Neuron (in vitro differentiated cells): ENCODE data around the gene TUBGCP6.
"Not testable (repeated sequence)": the region's sequence is repeated elsewhere in the genome, so short reads cannot be mapped to it uniquely, and the experiment has no call there.

Source experiments
- H2AFZ ChIP-seq: one replicate; pipeline ENCODE4 v1.6.1; 2013; ENCODE audit warnings: low read depth, mild to moderate bottlenecking, inconsistent platforms, low read length, moderate library complexity
- H3K27me3 ChIP-seq: one replicate; pipeline ENCODE4 v1.6.1; 2013; ENCODE audit warnings: low read length; ENCODE audit not compliant: insufficient read depth
- H3K36me3 ChIP-seq: one replicate; pipeline ENCODE4 v1.6.1; 2013; ENCODE audit warnings: low read length; ENCODE audit not compliant: insufficient read depth
- H3K4me1 ChIP-seq: one replicate; pipeline ENCODE4 v1.6.1; 2013; ENCODE audit warnings: low read length; ENCODE audit not compliant: insufficient read depth
- H3K4me3 ChIP-seq: 2 replicates; pipeline ENCODE4 v1.5.1; 2013; ENCODE audit warnings: mild to moderate bottlenecking, low read length, moderate library complexity
- H3K9me3 ChIP-seq: one replicate; pipeline ENCODE4 v1.6.1; 2013; ENCODE audit warnings: low read length

Gene TUBGCP6

GRCh38 chr22:50274311-50274710 lies 29.5 kb upstream of the TUBGCP6 start:
- Histone ChIP-seq H3K4me1 (peaks cover 36% of the 10 kb centered on the region), H3K4me3 (no peak overlapping the region), H3K27me3 (no peaks in the 10 kb centered on the region), H3K9me3 (peaks cover 2% of the 10 kb centered on the region), H3K36me3 (peaks cover 41% of the 10 kb centered on the region), H2AFZ (no peak overlapping the region)

- H3K9me3 ChIP-seq, H2AFZ ChIP-seq, H3K27me3 ChIP-seq, H3K4me3 ChIP-seq: not testable (repeated sequence)
- Histone ChIP-seq H3K4me1 (peaks cover 37% of the 10 kb centered on the region), H3K36me3 (peaks cover 36% of the 10 kb centered on the region)
Observed at GRCh38 chr22:50273781-50274180, 29.0 kb upstream of the TUBGCP6 start.

- H3K36me3 ChIP-seq: peaks cover 32% of the 10 kb centered on the region
- H3K27me3 ChIP-seq, H3K9me3 ChIP-seq, H3K4me3 ChIP-seq, H2AFZ ChIP-seq: not testable (repeated sequence)
- H3K4me1 ChIP-seq: peaks cover 37% of the 10 kb centered on the region
Observed at GRCh38 chr22:50273352-50273751, 28.5 kb upstream of the TUBGCP6 start.

- peaks cover 5% of the 10 kb centered on the region for H3K9me3 ChIP-seq
- no peak overlapping the region for H2AFZ ChIP-seq
- peaks cover 21% of the 10 kb centered on the region for H3K36me3 ChIP-seq
- H3K4me3 ChIP-seq: peak overlapping the region; percentile 31
- H3K27me3 ChIP-seq: no peaks in the 10 kb centered on the region
- peaks cover 37% of the 10 kb centered on the region for H3K4me1 ChIP-seq
Observed at GRCh38 chr22:50272044-50272802, 27.4 kb upstream of the TUBGCP6 start.

GRCh38 chr22:50271519-50271970 lies 26.7 kb upstream of the TUBGCP6 start:
- Histone ChIP-seq H3K4me3 (peak overlapping the region; percentile 58), H2AFZ (no peak overlapping the region), H3K9me3 (peaks cover 9% of the 10 kb centered on the region), H3K36me3 (peaks cover 20% of the 10 kb centered on the region), H3K4me1 (peaks cover 37% of the 10 kb centered on the region), H3K27me3 (no peaks in the 10 kb centered on the region)

- H3K9me3 ChIP-seq: peaks cover 6% of the 10 kb centered on the region
- peak overlapping the region; percentile 58 for H3K4me3 ChIP-seq
- no peak overlapping the region for H2AFZ ChIP-seq
- peaks cover 19% of the 10 kb centered on the region for H3K36me3 ChIP-seq
- no peaks in the 10 kb centered on the region for H3K27me3 ChIP-seq
- peaks cover 37% of the 10 kb centered on the region for H3K4me1 ChIP-seq
Observed at GRCh38 chr22:50270666-50271394, 26.0 kb upstream of the TUBGCP6 start.

GRCh38 chr22:50269970-50270665 lies 25.3 kb upstream of the TUBGCP6 start, which contains the start of gene MAPK11:
Gene MAPK11 (minus strand): TSS chr22:50270380. CDS start chr22:50270292, 88 bp downstream.
- H3K4me1 ChIP-seq: peaks cover 35% of the 10 kb centered on the region
- peak within 1 kb of the TSS; percentile 33 for H2AFZ ChIP-seq
- H3K27me3 ChIP-seq: no peaks in the 10 kb centered on the region

GRCh38 chr22:50269573-50269969 lies 24.7 kb upstream of the TUBGCP6 start:
- Histone ChIP-seq H3K9me3 (peaks cover 6% of the 10 kb centered on the region), H3K36me3 (peaks cover 11% of the 10 kb centered on the region), H3K4me3 (peak overlapping the region; percentile 58), H3K27me3 (no peaks in the 10 kb centered on the region), H2AFZ (peak overlapping the region; percentile 33), H3K4me1 (peaks cover 33% of the 10 kb centered on the region)

More at GRCh38 chr22:50269970-50270665, 25.3 kb upstream of the TUBGCP6 start, which contains the start of gene MAPK11:
- H3K4me3 ChIP-seq: peak within 1 kb of the TSS; percentile 58
- H3K36me3 ChIP-seq: peaks cover 12% of the 10 kb centered on the region
- H3K9me3 ChIP-seq: peaks cover 6% of the 10 kb centered on the region

GRCh38 chr22:50268655-50269113 lies 23.9 kb upstream of the TUBGCP6 start:
- peaks cover 15% of the 10 kb centered on the region for H3K36me3 ChIP-seq
- H2AFZ ChIP-seq: no peak overlapping the region
- H3K4me3 ChIP-seq: no peak overlapping the region
- no peaks in the 10 kb centered on the region for H3K27me3 ChIP-seq
- H3K9me3 ChIP-seq: peaks cover 6% of the 10 kb centered on the region
- peaks cover 28% of the 10 kb centered on the region for H3K4me1 ChIP-seq

GRCh38 chr22:50267591-50268390 lies 23.0 kb upstream of the TUBGCP6 start:
- peaks cover 30% of the 10 kb centered on the region for H3K4me1 ChIP-seq
- no peak overlapping the region for H2AFZ ChIP-seq
- peaks cover 15% of the 10 kb centered on the region for H3K36me3 ChIP-seq
- peaks cover 6% of the 10 kb centered on the region for H3K9me3 ChIP-seq
- no peak overlapping the region for H3K4me3 ChIP-seq
- H3K27me3 ChIP-seq: no peaks in the 10 kb centered on the region

GRCh38 chr22:50266994-50267393 lies 22.2 kb upstream of the TUBGCP6 start:
- no peak overlapping the region for H2AFZ ChIP-seq
- H3K36me3 ChIP-seq: peaks cover 15% of the 10 kb centered on the region
- no peak overlapping the region for H3K4me3 ChIP-seq
- peaks cover 30% of the 10 kb centered on the region for H3K4me1 ChIP-seq
- no peaks in the 10 kb centered on the region for H3K27me3 ChIP-seq
- peaks cover 6% of the 10 kb centered on the region for H3K9me3 ChIP-seq

GRCh38 chr22:50264946-50265669 lies 20.3 kb upstream of the TUBGCP6 start:
- no peak overlapping the region for H2AFZ ChIP-seq
- H3K4me1 ChIP-seq: peaks cover 26% of the 10 kb centered on the region
- peaks cover 15% of the 10 kb centered on the region for H3K36me3 ChIP-seq
- H3K27me3 ChIP-seq: no peaks in the 10 kb centered on the region
- no peak overlapping the region for H3K4me3 ChIP-seq
- peaks cover 6% of the 10 kb centered on the region for H3K9me3 ChIP-seq
